NCI-H2227 (cell line): Measurements from ENCODE around the gene LY6G5C.
"Not testable (repeated sequence)": the region's sequence is repeated elsewhere in the genome, so short reads cannot be mapped to it uniquely, and the experiment has no call there.

ENCODE experiments used
- DNase-seq: peaks from one replicate; lab custom pipeline; 2025; ENCODE audit not compliant: unreplicated experiment; lab: John Stamatoyannopoulos, UW

The LY6G5C gene

DNA sequence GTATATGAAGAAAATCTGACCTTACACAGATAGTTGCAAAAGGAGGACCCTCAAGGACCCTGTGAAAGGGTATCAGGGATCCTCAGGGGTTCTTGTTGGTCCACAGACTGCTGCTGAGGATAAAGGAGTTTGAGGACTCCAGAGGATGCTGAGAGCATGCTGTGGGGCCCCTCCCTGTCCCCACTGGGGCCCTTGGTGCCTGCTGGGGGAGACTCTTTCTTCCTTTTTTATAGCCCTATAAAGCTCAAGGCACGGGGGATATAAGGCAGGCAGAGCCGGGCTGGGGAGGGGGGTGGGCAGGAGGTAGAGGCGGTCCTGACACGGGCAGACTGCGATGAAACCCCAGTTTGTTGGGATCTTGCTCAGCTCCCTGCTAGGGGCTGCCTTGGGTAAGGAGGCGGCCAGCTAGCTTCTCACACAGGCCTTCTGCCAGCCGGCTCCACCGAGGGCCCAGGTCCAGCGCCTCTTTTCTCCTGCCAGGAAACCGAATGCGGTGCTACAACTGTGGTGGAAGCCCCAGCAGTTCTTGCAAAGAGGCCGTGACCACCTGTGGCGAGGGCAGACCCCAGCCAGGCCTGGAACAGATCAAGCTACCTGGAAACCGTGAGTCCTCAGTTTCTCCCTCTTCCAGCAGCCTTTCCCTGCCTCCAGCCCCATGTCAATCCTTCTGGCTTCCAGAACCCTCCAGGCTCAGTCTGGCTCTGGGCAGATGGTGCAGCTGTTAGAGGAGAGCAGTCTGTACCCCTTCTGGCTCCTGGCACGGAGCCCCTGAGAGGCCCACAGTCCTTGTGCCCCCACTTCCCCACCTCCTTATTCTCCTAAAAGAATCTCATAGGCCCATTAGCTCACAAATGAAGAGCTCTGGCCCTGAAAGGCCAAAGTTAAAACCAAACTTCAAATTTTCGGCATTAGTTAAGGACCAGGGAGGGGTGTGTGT lies 34.4 kb upstream of the LY6G5C start, which contains the start of gene LY6G6D:
Gene LY6G6D (plus strand): TSS at position 327 of the 937 bp plus-strand sequence. CDS start 8 bp downstream, at position 335.
- no peak for DNase-seq

DNA sequence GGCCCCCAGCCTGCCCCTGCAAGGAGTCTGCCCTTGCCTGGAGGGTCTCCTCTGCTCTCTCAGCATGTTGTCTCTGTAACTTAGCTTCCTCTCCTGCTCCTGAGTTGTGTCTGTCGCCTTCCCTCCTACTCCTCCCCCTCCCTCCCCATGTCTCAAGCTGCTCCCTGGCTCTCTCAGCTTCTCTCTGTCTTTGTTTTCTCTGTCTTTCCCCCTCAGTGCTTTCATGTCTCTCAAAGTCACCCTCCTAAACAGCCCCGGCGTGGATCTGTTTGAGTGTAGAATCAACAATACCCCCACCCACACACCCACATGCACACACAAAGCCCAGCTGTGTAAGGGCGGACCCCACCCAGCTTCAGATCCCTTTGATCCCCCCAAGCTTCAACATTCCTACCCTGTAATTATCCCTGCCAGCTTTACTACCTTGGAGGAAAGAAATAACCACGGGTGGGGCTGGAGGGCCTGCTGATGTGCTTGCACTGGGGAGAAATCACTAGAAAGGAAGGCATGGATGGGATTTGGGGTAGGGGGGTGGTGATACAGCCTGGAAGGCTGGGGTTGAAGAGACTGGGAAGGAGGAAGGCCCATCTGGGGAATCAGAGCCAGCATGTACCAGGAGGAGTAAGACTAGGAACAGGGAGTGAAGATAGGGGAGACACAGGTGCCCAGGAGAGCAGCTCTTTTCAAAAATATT lies 33.3 kb upstream of the LY6G5C start:
- DNase-seq, result peak; percentile 80

DNA sequence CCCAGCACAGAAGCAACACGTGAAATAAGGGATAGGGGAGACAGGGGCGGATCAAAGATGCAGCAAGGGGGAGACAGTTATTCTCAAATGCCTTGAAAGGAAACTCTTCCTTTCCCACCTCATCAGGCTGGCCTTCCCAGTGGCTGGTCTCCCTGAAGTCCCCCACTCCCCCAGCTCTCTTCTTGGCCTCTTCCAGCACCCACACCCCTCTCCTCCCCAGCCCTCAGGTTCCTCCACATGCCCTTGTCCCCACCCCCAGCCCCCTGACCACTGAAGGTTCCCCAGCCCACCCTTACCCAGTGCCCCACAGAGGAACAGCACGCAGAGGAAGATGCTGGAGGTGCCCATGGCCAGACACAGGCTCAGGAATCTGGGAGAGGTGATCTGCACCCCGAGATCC lies 32.6 kb upstream of the LY6G5C start:
- no peak for DNase-seq

DNA sequence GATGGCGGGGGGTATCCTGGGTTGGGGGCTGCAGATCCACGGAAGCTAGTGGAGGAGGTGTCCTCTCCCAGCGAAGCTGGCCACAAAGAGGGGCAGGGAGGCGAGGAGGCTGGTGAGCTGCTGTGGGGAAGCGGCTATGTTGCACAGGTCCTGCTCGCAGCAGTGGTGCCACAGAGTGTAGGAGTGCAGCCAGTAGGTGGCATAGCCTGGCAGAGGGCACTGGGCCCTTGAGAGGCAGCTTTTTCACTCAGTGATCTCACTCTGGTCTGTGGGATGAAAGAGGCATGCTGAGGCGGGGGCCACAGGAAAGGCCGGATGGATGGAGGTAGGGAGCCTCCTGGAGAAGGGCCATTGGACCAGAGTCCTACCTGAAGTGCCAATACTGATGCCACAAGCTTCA lies 31.4 kb upstream of the LY6G5C start:
- DNase-seq, result no peak

DNA sequence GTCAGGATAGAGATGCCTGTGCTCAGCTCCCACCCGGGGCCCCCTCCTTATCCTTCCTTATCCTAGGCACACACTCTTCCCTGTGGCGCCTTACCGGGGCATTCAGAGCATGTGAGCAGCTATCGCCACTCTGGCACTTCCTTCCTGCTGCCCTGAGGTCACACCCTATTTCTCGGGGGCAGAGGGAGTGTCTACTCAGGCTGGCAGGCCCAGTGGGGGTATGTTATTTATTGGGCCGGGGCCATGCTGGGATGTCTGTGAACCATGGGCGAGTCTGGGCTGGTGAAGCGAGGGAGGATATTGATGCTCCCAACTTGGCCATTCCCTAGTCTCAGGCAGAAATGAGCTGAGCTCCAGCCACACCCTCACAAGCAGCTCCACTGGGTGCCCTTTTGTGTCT lies 30.4 kb upstream of the LY6G5C start:
- DNase-seq, result no peak

DNA sequence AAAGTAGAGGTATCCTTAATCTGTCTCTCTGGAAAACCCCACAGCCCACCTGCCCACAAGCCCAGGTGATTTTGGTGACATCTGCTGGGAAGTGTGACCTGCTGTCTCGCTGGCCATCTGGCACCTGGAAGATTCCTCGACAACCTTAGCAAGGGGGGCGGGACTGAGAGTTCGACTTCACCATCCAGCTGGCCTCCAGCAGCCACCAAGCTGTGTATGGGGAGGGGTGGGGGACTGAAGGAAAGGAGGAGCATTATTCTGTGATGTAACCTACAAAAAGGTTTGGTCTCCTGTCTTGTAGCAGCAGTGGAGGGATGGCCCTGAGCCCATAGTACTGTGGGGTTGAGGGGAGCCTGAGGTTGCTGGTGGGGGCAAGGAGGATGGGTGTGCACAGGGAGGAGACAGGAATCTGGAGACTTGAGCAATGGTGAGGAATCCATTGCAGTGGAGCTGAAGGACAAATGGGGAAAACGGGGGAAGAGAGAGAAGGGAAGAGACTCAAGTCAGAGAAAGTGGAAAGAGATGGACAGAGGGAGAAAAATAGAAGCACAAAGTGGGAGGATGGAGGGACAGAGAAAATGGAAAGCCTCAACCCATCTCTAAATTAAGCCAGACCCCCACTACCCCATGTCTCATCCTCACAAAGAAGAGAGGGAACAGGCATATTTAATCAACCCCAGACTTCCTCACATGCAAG lies 29.8 kb upstream of the LY6G5C start:
- DNase-seq, result no peak

DNA sequence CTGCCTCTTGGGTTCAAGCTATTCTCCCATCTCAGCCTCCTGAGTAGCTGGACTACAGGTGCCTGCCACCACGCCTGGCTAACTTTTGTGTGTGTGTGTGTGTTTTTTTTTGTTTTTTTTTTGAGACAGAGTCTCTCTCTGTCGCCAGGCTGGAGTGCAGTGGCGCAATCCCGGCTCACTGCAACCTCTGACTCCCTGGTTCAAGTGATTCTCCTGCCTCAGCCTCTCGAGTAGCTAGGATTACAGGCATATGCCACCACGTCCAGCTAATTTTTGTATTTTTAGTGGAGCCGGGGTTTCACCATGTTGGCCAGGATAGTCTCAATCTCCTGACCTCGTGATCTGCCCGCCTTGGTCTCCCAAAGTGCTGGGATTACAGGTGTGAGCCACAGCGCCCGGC lies 28.3 kb upstream of the LY6G5C start:
- not testable (repeated sequence) for DNase-seq

DNA sequence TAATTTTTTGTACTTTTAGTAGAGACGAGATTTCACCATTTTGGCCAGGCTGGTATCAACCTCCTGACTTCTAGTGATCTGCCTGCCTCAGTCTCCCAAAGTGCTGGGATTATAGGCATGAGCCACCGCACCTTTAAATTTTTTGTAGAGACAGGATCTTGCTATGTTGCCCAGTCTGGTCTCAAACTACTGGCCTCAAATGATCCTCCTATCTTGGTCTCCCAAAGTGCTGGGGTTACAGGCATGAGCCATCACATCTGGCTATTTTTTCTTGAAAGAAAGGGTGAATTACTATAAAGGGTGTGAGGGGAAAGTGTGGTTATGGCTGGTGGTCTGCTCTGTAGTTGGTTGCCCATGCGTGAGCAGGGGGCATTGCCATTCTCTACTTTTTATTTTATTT lies 27.4 kb upstream of the LY6G5C start:
- DNase-seq, result no peak

DNA sequence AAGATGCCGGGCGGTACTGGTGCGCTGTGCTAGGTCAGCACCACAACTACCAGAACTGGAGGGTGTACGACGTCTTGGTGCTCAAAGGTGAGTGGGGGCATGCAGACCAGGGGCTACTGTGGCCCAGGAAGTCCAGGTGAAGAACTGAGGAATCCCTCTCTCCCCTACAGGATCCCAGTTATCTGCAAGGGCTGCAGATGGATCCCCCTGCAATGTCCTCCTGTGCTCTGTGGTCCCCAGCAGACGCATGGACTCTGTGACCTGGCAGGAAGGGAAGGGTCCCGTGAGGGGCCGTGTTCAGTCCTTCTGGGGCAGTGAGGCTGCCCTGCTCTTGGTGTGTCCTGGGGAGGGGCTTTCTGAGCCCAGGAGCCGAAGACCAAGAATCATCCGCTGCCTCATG lies 26.8 kb upstream of the LY6G5C start:
- DNase-seq, result no peak

DNA sequence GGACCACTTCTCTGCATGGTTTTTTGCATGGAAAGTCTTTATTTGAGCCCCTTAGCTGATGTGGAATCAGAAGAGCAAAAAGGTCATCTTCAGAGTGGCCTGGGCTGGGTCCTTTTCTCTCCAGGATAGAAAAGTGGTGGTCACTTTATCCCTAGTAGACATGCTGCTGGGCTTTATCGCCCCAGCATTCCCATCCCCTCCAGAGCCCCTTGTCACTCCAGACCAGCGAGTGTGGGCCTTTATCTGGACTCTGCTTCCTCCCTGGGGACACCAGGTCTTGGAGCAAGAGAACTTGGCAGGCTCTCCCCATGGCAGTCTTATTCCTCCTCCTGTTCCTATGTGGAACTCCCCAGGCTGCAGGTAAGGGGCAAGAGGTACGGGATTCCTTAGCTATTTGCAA lies 25.7 kb upstream of the LY6G5C start, which contains the start of gene LY6G6F:
Gene LY6G6F (plus strand): TSS at position 268 of the 400 bp plus-strand sequence. CDS start 41 bp downstream, at position 309.
- DNase-seq, result no peak

DNA sequence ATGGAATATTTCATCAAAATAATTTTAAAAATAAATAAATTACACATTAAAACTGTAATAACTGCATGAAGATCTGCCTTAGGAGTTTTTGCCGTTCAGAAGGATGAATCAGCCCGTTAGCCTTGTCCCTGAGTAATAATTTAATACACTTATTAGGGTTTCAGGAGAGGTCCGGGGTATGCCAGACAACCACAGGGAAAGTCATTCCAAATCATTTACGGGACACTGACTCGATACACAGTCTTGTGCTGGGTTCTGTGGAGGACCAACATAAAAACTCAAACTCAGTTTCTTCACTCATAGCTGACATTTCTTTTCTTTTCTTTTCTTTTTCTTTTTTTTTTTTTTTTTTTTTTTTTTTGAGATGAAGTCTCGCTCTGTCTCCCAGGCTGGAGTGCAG lies 25.1 kb upstream of the LY6G5C start:
- no peak for DNase-seq

DNA sequence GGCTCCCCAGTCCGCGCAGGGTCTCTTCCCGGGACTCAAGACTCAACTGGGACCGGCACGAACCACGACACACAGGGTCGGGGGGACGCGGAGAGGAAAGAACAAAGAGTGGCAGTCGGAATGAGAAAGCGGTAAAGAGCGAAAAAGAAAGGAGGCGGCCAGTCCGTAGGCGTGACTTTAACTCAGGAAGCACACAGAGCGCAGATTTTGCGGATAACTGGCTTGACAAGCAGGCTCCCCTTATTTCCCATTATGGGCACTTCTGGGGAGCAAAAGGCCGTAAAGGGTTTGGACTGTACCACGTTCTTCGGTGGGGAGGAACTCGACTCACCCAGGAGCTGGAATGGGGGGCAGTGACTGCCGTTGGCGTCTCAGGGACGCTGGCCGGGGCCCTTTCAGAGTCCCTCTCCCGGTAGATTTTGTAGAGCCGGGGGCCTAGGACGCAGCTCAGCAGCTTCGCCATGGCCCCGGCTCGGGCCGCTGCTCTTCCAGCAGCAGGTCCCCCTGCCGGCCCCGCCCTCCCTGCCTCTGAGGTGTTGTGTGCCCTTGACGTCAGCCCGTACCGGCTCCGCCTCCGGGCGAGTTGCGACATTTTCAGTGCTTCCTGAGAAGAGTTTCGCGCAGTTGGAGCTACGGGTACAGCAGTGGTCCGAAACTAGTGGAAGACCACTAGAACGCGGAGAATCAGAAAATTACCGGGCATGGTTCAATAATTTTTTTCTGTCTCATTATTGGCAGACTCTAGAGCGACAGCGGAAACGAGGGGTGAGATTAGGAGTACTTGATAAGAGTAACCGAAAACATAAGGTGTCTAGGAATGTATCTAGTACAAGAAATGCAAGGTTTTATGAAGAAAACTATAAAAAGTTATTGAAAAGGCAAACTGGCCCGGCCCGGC lies 22.2 kb upstream of the LY6G5C start, which contains the start of gene ABHD16A:
Gene ABHD16A (minus strand): TSS at position 506 of the 898 bp plus-strand sequence. CDS start 43 bp downstream, at position 463.
- DNase-seq, result peak; percentile 98

DNA sequence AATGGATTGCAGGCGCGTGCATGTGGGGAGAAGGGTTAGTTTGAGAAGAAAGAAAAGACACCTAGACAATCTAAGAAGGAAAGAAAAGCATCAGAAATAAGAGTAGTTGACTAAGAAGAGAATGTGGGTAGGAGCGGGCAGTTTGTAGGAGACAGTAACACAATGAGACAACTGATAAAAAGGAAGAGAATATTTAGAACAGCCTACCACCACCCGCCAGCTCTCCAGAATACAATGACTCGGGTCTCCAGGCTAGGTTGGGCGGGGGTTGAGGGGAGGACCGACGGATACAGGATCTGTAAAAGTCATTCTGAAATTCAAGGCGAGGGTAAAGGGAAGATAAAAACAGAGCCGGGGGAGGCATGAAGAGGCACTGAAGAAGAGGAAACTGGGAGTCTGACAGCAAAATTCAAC lies 21.5 kb upstream of the LY6G5C start:
- no peak for DNase-seq

DNA sequence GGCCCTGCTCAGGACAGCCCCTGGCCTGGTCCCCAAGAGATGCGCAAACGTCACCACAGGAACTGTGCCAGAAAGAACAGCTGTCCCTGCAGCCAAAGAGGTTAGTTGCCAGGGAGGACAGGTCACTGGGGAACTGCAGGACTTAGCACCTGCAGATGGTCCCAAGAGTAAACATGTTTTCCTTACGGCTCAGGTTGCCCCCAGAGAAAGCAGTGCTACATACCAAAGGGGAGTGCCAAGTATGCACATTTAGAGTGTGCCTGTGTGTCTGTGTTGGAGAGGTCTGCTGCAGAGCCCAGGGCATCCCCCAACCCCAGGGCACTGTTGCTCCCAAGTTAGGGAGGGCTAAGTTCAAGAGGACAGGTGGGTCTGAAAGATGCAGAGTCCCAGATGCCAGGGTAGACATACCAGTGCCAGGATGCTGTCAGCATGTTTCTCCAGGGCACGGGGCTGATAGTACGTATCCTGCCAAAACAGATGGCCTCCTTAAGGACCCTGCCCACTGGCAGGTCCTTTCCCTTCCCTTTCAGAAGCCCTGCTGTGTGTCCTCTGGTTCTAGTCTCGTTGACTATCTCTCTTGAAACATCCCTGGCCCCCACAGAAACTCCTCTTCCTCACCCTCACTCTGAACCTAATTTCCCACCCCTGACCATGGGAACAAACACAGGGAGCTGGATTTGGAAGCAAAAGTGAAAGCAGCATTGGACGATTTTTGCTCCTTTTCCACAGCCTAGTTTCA lies 21.0 kb upstream of the LY6G5C start:
- no peak for DNase-seq

DNA sequence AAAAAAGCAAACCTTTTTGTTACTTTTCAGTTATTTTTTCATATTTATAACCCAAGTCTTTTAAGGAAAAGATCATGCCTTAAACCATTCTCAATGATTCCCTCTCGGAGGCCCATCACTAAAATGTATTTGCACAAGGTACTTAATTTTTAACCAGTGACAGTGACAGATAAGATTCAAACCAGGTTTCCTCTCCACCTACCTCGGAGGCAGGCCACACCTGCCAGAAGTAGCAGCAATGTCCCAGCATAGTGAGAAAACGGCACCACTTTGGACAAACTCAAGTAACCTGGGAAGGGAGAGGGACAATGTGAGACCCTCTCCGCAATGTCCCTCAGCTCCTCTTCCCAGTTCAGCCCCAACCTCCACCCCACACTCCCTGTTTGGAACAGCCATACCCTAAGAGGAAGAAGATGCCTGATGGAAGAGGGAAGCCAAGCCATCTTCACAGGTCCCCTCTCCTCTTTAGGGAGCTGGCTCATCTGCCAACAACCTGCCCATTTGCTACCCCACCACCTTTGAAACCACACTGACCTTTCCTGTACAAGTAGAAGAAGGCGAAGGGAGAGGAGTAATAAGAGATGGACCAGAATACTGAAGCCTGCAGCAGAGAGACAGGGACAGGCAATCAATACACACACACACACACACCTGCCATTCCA lies 20.0 kb upstream of the LY6G5C start:
- no peak for DNase-seq

DNA sequence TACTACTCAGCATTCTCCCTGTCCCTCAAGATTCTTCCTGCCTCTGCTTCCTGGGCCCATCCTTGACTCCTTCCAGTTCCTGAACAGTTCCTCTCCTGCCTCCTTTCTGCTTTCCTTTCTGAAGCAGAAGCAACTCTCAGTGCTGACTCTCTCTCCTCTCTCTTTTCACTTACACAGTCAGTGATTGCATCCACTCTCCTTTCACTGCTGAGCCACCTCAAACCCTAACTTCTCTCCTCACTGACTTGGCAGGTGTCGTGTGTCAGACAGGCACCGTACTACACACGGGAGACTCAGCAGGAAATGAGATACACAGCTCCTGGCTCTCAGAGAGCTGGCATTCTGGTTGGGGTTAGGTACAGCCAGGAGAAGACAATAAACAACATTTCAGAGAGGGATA lies 16.7 kb upstream of the LY6G5C start:
- no peak for DNase-seq

DNA sequence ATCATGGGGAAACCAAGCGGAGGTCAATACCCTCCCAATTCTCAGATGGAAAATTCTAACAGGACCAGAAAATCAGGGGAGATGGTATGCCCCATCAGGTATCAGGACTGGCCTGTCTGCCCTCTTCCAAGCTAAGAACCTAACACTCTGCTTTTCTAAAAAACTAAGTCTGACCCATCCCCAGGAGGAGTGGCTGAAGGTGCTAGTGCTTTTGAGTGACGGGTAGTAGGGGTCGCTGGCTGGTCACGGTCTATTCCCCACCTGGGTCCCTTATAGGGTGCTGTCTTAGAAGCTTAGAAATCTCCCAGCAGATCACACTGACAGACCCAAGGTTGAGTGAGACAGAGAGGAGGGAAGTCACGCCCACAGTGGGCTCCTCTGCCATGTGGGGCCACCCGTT lies 12.7 kb upstream of the LY6G5C start:
- no peak for DNase-seq

DNA sequence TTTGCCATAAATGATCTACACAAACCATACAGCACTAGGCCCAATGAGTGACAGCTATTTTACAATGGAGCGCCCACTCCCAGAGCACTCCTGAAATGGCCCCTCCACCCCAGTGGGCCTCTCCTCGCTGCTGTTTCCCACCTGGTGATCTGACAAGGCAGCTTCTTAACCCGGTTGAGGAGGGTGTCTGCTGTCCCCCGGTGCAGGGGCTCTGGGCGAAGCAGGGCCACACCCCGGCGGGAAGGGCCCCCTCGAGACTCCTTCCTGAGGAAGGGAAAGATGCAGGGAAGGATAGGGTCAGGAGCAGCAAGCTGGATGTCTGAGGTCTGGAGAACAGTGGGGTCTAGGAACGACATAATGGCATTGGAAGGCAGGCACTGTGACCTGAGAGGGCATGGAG lies 12.0 kb upstream of the LY6G5C start:
- DNase-seq, result no peak

DNA sequence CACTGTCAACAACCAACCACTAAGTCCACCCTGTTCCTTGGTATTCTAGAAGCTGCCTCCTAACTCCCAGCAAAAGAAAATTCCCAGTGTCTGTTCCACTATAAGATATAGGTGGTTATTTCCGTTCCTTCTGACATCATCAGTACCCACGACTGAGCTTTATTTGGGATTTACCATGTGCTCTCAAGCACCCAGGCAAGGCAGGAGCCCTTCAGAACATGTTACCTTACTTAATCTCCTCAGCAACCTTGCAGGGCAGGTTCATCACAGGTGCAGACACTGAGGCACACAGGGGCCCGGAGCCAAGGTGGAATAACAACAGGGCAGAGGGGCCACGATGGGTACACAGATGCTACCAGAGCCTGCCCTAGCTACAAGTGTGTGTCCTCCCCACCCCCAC lies 11.5 kb upstream of the LY6G5C start:
- no peak for DNase-seq
